NCI-H345 treated with DMSO at 0.1 percent for 48 hours (cell line): Measurements from ENCODE around the gene COL18A1.
A peak's percentile ranks its signal among the peaks of the same experiment; 100 is the strongest.

Experiments
- DNase-seq: peaks from one replicate; lab custom pipeline; 2025; ENCODE audit not compliant: unreplicated experiment; lab: John Stamatoyannopoulos, UW

Gene COL18A1

DNA sequence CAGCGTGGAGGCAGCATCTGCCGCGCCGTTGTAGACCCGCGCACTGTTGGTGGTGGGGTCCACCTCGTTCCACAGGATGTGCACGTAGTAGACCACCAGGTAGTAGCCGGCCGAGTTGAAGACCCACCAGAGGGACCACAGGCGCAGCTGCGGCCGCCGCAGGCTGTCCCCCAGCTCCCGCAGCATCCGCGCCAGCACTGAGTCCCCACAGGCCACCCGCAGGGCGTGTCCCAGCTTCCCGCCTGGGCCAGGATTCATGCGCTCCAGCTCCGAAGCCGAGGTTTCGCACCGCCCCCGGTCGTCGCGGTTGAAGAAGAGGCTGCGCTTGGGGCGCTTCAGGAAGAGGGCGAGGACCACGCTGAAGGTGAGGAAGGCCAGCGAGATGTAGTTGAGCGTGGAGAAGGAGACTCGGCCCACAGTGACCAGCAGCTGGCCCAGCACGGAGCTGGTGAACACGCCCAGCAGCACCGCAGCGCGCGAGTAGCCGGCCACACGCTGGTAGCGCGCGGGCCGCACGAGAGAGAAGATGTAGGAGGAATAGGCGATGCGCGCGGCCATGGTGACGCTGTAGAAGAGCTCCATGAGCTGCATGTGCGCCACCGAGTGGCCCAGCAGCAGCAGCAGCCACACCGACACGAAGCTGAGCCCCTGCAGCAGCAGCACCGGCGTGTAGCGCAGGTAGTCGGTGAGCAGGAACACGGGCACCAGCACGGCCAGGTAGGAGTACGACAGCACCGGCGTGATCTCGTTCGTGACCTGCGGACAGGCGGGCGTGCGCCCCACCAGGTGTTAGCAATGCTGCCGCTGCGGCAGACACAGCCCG, 126.6 kb downstream of the COL18A1 start:
- DNase-seq = no peak

DNA sequence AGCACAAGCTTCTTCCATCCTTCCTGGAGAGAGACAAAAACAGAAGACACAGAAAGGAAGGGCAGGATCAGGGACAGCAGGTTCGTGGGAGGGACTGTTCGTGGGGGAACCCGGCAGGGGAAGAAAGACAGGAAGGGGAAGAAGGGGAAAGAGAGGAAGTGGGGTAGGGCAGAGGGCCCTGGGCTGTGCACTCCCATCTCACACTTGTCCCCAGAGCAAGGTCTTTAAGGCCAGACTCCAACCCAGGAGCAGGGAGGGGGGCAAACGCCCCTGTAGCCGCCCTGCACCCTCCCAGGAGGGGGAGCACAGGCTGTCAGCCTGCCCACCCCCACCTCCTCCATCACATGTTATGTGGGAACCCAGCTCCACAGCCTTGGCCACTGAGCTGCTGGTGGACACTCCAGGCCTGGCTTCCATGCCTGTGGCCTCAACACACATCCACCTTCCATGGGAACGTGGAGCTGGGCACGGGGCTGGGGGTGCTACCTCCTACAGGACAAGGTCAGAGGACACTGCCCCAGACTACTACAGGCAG, 127.9 kb downstream of the COL18A1 start:
- DNase-seq = no peak

DNA sequence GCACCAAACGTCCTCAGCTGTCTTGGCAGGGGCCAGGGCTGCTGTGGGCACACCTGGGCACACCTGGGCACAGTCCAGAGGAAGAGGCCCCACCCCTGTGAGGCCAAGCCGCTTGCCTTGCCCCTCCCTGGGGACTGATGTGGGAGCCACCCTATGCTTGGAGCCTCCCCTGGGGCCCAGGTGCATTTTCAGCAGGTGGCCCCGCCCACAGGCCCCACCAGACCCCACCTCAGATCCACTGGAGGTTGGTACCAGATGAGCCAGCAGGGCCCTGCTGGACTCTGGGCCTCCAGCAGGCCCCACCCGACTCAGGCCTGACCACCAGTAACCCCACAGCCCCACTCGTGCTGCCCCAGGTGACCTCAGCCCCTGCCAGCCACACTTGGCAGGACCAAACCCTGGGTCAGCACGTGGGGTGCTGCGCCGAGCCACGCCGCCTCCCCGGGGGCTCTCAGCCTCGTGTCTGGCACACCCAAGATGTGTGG, 128.4 kb downstream of the COL18A1 start:
- DNase-seq = no peak

DNA sequence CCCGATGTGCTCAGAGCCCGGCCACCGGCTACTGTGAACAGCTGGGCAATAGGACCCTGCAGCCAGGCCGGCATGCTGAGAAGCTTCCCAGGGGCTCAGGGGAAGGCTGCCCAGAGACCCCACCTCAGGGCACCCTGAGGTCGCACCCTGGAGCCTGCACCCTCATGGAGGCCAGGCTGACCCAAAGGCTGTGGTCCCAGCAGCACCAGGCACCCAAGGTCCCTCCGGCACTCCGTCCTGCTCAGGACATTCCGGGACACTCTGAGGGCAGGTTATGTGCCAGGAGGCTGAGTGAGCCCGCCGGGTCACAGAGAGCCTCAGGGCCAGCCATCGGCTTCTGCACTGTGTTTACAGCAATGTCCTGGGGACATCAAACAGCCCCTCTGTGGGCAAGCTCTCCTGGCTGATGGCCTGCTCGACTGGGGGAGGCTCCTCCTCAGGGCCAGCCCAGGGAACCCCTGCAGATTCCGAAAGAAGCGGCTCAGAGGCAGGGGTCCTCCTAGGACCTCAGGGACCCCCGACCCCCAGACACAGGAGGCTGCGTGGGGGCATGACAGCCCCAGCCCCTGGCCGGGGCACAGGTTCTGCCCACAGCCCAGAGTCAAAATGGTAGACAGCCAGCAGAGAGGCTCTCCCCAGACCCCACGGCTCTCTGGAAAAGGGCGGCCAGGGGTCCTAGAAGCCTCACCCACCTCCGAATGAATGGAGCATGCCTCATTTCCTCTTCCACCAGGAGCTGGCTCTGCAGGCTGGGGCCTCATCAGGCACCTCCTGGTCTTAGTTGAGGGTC, 129.1 kb downstream of the COL18A1 start:
- DNase-seq = no peak

DNA sequence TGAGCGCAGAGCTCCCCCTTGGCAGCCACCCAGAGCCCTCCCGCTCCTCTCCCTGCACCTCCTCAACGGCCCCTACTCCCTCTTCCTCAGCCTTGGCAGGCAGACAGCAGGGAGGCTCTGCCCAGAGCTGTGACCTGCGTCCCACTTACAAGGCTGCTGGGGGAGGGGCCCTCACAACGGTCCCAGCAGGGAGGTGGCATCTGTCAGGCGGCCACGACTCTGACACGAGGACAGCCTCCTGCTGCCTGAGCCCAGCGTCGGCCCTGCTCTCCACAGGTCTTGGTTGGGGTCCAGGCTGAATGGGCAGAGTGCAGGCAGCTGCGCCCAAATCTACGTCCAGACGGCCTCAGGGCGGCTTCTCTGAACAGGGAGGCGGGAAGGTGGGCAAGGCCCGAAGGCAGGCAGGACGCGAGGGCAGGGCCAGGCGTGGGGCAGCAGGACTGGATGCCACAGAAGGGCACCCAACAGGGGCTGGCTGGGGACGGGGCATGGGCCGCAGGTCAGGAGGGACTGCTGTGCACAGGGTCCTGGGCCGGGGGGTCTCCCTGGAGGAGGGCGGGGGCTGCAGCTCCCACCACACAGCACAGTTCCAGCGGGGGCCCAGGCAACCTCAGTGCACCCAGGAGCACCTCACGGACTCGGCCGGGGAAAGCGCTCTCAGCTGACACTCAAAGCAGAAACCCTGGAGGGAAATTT, 129.8 kb downstream of the COL18A1 start:
- DNase-seq = no peak

DNA sequence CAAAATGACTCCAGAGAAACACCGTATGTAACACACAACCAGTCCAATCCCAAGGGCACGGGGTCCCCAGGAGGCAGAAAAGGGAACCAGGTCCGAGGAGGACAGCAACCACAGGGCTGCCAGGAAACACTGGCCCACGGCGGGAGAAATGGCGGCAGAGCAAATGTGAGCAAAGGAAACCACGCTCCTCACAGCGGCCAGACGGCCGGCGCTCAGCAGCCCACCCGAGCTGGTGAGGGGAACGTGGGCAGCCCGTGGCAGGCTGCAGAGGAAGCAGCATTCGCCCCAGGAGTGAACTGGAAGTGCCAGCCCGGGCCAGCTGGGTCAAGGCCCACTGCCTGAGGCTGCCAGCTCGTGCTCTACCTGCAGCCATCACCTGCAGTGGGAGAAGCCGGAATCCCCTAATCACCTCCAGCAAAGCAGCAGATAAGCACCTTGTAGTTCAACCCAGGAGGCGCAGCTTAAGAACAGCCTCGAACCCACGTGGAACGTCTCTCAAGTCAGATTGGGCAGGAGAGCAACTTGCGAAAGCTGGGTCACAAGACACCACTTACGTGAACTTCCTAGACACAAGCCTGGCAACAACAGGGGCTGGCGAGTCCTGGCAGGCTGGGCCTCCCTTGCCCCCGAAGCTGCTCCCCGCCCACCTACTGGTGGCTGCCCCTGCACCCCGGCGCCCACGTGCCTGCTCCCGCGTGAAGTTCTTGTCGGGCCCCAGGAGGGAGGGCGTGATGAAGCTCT, 130.5 kb downstream of the COL18A1 start:
- no peak for DNase-seq

DNA sequence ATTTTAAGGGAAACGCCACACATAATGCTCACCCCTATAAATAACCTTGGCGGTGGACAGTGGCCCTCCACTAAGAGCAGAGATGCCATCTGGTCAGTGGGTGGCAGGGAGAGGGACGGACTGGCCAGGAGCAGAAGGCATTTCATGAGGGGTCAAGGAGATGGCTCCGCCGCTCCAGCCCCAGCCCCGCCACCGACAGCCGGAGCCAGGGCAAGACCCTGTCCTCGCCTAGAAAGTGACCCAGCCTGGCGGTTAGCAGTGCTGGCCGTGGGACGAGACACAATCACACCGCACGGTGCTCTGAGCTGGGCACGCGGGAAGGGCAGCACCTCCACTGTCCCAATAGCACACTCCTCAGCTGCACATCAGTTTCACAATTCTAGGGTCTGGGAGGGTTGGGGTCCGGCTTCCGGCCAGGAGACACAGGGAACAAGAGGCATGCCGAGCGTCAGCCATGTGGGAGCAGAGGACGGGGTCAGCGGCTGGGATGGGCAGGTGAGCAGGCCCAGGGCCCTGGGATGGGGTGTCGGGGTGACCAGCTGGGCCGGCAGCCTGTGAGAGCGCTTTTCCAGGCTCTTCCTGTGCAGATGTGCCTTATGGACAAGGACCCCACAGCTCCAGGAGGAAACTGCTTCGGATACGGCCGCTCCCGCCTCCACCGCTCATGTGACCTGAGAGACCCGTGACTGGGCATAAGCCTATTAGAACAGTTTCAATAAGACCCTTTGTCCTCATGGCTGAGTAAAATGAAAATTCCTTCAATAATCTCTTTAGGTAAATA, 131.5 kb downstream of the COL18A1 start:
- DNase-seq = no peak

DNA sequence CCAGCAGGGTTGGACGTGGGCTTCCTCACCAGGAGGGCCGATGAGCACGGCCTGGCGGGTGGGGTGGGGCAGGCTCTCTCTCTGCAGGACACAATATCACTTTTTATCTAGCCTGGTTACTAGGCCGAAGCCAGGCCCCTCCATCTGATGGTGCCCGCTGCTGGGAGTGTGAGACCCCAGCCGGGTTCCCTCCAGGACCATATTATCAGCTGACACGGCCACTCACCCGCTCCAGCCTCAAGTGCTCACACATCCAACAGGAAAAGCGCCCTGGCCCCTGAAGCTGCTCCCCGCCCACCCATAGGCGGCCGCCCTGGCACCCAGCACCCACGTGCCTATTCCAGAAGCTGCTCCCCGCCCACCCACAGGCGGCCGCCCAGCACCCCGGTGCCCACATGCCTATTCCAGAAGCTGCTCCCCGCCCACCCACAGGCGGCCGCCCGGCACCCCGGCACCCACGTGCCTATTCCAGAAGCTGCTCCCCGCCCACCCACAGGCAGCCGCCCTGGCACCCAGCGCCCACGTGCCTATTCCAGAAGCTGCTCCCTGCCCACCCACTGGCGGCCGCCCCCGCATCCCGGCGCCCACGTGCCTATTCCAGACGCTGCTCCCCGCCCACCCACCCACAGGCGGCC, 132.3 kb downstream of the COL18A1 start:
- no peak for DNase-seq

DNA sequence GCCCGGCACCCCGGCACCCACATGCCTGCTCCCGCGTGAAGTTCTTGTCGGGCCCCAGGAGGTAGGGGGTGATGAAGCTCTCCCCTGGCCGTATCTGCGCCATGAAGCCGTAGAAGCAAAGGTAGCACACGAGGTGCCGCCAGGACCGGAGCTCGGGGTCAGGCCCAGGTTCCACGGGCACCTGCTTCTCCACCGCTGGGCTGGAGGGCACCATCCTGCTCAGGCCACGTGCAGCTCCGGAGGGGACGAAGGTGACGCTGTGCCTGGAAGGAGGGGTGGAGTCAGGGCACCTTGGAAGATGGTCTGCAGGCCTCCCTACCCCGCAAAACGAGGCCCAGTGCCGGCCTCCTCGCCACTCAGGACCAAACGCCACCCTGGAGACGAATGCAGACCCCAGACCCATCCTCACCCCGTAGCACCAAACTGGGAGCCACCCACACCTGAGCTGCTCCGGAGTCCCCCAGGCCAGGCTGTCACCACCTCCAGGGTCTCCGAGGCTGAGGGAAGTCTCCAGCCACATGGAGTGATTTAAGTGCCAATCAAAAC, 132.9 kb downstream of the COL18A1 start:
- DNase-seq = no peak

DNA sequence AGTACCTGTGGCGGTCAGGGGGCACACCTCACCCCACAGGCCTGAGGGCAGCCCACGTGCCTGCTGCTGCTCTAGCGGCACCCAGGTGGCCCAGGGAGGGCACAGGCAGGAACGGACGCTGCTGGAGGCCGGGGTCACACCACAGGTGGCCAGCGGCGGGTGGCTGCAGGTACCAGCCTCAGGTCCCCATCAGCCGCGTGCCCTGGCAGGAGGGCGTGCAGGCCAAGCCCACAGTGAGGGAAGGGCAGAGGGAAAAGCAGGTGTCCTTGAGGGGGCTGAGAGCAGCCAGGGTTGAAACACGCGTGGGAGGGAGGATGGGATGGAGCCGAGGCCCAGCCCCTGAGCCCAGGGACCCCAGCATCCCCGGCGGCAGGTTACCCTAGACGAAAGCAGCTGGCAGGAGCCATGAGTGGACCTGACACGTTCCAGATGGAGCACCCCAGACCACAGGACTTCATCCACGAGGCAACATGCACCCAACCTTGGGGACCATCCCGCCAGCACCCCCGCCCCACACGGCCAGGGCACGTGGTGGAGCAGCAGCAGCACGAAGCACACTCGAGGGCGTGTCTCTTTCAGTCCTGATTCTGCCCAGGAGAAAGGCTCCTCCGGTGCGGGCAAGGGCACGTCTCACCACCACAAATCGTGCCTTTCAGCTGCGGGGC, 133.5 kb downstream of the COL18A1 start:
- DNase-seq = no peak

DNA sequence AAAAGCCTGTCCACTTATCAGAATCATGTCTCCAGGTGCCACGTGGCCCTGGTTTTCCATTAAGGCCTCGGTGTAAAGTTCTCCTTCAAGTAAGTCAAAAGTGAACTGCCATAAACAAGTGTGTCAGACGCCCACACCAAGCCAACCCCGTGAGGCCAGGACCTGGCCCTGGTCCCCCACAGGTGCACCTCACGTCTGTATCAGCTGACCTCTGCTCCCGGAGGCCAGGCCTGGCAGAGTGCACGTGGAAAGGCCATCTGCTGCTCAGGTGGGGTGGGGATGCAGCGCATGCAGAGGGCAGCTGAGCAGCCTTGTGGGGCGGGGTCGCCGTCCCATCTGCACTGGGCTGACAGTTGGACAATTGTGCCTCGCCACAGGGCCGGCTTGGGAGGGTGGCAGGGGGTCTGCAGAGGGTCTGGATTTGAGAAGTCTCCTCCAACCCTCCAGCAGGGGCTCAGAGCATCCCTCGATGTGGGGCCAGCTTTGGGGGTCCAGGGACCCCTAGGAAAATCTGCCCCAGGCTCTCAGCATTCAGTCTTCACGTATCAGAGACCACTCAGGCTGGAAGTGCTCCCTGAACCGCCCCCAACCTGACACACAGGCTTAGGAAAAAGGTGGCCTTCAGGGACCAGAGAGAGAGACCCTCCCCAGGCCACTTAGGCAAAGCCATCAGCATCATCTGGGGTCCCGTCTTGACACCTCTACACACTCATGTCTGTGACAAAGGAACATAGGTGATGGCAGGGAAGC, 134.3 kb downstream of the COL18A1 start:
- no peak for DNase-seq

DNA sequence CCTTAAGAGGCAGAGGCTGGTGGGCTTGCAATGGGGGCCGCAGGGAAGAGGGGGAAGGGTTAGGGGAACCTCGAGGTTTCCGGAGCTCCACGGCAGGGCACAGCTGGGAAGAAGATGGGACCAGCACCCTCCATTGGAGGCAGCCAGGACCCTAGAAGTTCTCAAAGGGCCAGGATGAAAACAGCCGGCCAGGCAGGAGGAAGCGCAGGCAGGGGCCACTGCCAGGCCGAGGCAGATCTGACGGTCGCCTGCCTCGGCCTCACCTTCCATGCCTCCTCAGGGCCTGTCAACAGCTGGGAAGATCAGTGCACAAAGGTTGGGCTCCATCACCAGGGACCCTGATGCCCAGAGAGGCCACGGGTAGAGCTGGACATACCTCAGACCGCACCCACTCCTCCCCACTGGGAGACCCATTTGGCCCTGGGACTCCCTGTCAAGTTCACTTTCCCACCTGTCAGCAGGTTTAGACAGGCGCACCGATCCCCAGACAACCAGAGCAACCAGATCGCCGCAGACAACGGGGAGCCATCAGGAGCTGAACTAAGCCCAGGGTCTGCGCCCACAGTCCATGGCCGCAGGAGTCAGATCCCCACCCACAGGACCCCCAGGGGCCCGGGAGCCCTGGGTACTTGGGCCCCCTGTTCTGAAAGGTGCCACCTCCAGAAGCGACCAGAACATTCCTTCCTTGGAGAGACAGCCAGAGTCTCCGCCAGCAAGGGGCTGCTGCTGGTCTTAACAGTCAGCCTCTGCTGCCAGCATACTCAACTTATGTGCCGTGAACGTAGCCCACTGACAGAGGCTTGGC, 135.0 kb downstream of the COL18A1 start:
- no peak for DNase-seq

DNA sequence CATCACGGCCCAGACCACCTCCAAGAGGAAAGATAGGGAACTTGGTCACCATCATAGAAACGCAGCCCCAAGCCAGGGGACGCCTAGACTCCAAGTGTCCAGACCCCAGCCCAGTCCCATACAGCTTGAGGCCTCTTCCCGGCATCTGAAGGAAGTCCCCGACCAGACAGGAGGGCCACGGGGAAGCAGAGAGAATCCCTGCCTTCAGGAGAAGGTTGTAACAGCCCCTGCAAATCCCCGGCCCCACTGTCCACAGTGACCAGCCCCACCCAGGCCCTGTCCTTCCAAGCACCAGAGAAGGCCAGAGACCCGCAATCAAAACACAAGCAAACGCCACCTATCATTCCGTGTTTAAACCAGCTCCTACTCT, 135.6 kb downstream of the COL18A1 start:
- no peak for DNase-seq

DNA sequence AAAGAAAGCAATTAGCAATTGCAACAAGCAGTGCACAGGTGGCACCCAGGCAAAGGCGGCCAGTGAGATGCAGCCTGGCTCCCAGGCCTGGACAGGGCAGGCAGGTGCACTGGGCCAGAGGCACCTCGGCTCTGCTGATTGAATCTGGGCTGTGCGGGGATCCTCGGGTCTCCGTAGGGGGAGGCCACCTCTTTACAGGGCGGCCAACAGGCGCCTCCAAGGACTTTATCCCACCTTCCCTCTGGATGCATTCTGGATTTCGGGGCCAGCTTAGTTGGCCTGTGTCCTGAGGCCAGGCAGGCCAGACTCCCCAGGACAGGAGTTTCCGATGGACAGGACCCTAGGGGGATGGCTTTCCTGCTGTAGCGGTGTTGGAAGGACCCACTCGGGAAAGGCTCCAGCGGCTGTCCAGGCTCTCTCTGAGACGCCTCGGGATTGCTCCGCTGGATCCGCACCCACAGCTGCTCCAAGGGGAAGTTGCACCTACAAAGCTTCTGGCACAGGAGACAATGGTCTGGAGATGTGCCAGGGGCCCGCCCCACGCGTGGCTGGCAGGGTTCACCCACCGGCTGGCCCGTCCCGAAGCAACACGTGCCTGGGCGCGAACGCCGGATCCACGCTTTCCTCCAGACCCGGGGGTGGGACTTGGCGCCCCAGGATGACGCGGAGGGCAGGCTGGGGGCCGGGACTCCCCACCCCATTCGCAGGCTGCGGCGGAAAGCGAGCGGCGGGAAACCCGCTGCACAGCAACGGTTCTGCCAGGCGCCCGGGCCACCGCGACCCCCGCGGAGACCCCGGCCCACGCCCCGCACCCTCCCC, 136.5 kb downstream of the COL18A1 start:
- no peak for DNase-seq

DNA sequence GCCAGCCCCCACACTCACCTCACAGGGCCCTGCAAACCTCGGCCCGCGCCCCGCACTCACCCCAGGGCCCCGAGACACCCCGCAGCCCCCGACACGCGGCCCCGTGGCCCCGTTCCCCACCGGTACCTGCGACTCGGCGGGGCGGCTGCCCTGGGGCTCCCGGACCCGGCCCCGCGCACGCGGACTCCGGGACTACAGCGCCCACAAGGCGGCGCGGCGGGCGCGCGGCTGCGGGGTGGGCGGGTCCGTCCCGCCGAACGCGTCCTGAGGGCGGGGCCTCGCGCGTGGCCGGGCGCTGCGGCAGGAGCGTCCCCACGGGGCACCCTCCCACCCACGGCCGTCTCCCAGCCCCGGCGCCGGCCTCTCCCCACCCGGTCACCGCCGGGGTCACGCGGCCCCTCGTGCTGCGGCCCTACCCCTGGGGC, 137.3 kb downstream of the COL18A1 start, which contains the start of gene SLC19A1:
Gene SLC19A1, minus strand, starts transcription at position 199 of the 425 bp plus-strand sequence. CDS start 4,481 bp downstream, outside the sequence.
- peak; percentile 14 for DNase-seq
